Endothelial cell of umbilical vein (primary cell): Measurements from ENCODE around the gene MAST4. TPM values are rescaled to one million over a fixed set of nuclear protein-coding genes. Genes with fewer than 3 reads are reported as not detected.

Experiments
- BruUV-seq: library from RNA; stranded (reverse); fragments of 400-500 nt; replicated peaks from 2 replicates; lab custom pipeline; 2021; lab: Mats Ljungman, UMichigan
- CTCF ChIA-PET: fragments of 300-600, 350-600 bp; sonication (Branson Sonifier 250); formaldehyde crosslinking; loops from one replicate; lab custom pipeline; 2021; ENCODE audit warnings: antibody characterized with exemption, inconsistent platforms; lab: Charles Lee
- POLR2A ChIA-PET: fragments of 300-600, 350-600 bp; sonication (Branson Sonifier 250); formaldehyde crosslinking; loops from one replicate; lab custom pipeline; 2021; ENCODE audit warnings: antibody characterized with exemption, inconsistent platforms; lab: Charles Lee
- DNase-seq: peaks from one replicate; pipeline ENCODE4 v3.0.0-alpha.2; 2011; ENCODE audit warnings: low read depth, low spot score
- FAIRE-seq: peaks from 2 replicates; lab custom pipeline; 2011; peaks lifted over from hg19 to GRCh38; lab: Jason Lieb, UNC
- H2AFZ ChIP-seq: 2 replicates; pipeline ENCODE4 v1.6.0; 2012; ENCODE audit warnings: low read depth, low read length, control low read depth, inconsistent platforms
- H3K27ac ChIP-seq: 2 replicates; pipeline ENCODE4 v1.5.1; 2011; ENCODE audit warnings: low read depth, mild to moderate bottlenecking, control low read depth, low read length, moderate library complexity; ENCODE audit not compliant: insufficient read depth
- H3K27me3 ChIP-seq, 2 experiments: 2 replicates each; pipeline versions ENCODE4 v1.6.0 to v1.6.1; 2011; ENCODE audit warnings: low read length in 2 of 2, mixed read lengths in 1 of 2; ENCODE audit not compliant: control insufficient read depth in 2 of 2, insufficient read depth in 2 of 2
- H3K36me3 ChIP-seq, 2 experiments: 2 replicates in 1 of 2; 3 replicates in 1 of 2; pipeline ENCODE4 v1.5.1; 2011; ENCODE audit warnings: low read length in 2 of 2, mild to moderate bottlenecking in 1 of 2, moderate library complexity in 1 of 2; ENCODE audit not compliant: control insufficient read depth in 2 of 2, insufficient read depth in 2 of 2; ENCODE audit errors: extremely low read depth in 1 of 2
- H3K4me1 ChIP-seq: 3 replicates; pipeline ENCODE4 v1.5.1; 2011; ENCODE audit warnings: mild to moderate bottlenecking, low read length; ENCODE audit not compliant: control insufficient read depth, insufficient read depth; ENCODE audit errors: extremely low read depth
- H3K4me2 ChIP-seq: 2 replicates; pipeline ENCODE4 v1.6.1; 2011; ENCODE audit warnings: low read length, control low read depth, mixed read lengths; ENCODE audit not compliant: insufficient read depth
- H3K4me3 ChIP-seq, 3 experiments: fragments of 200-600 bp in 1 of 3; sonication (generic), shearing (Covaris generic) in 1 of 3; replicated peaks in 1 of 3; 2 replicates each; pipeline ENCODE4 v1.5.1; 2011 to 2016; ENCODE audit warnings: control low read depth in 3 of 3, low read length in 3 of 3, mild to moderate bottlenecking in 2 of 3, inconsistent platforms in 1 of 3, low read depth in 1 of 3, moderate library complexity in 1 of 3; ENCODE audit not compliant: insufficient read depth in 1 of 3
- H3K79me2 ChIP-seq: 2 replicates; pipeline ENCODE4 v1.6.0; 2012; ENCODE audit warnings: low read length, inconsistent platforms; ENCODE audit not compliant: control insufficient read depth, insufficient read depth
- H3K9ac ChIP-seq: replicated peaks from 2 replicates; pipeline ENCODE3; 2011; ENCODE audit warnings: low read length, control low read depth; ENCODE audit not compliant: insufficient read depth; ENCODE audit errors: extremely low read depth
- H3K9me1 ChIP-seq: replicated peaks from 3 replicates; pipeline ENCODE4 v1.6.0; 2011; ENCODE audit warnings: mild to moderate bottlenecking, low read length; ENCODE audit not compliant: control insufficient read depth, insufficient read depth; ENCODE audit errors: extremely low read depth
- H3K9me3 ChIP-seq: replicated peaks from 2 replicates; pipeline ENCODE4 v1.5.1; 2012; ENCODE audit warnings: low read length, inconsistent platforms; ENCODE audit not compliant: control insufficient read depth, insufficient read depth
- H4K20me1 ChIP-seq: replicated peaks from 2 replicates; pipeline ENCODE3; 2011; ENCODE audit warnings: mild to moderate bottlenecking, low read length; ENCODE audit not compliant: control insufficient read depth, insufficient read depth; ENCODE audit errors: extremely low read depth
- CTCF ChIP-seq, 2 donors: IDR thresholded peaks; 1 replicate in 1 of 2; 2 replicates in 1 of 2; pipeline ENCODE4 v1.5.1; 2011; ENCODE audit warnings: low read length in 2 of 2, mild to moderate bottlenecking in 2 of 2, moderate library complexity in 2 of 2, control low read depth in 1 of 2, inconsistent platforms in 1 of 2, low read depth in 1 of 2; ENCODE audit not compliant: insufficient read depth in 1 of 2; ENCODE audit errors: extremely low read depth in 1 of 2
- EZH2 ChIP-seq: IDR thresholded peaks from 2 replicates; pipeline ENCODE4 v1.6.1; 2012; ENCODE audit warnings: borderline replicate concordance, low read depth, mild to moderate bottlenecking, moderate library complexity, low read length, inconsistent platforms; ENCODE audit not compliant: severe bottlenecking
- FOS ChIP-seq: IDR thresholded peaks from 2 replicates; pipeline ENCODE4 v1.6.1; 2011; ENCODE audit warnings: mild to moderate bottlenecking, low read length, moderate library complexity, borderline replicate concordance; ENCODE audit not compliant: insufficient read depth
- GATA2 ChIP-seq: IDR thresholded peaks from 2 replicates; pipeline ENCODE4 v1.7.0; 2011; ENCODE audit warnings: low read depth, mild to moderate bottlenecking, moderate library complexity, mixed read lengths, low read length; ENCODE audit not compliant: insufficient read length, insufficient read depth
- JUN ChIP-seq: IDR thresholded peaks from 2 replicates; pipeline ENCODE4 v1.6.1; 2011; ENCODE audit warnings: borderline replicate concordance, low read depth; ENCODE audit not compliant: insufficient read length, insufficient read depth
- MYC ChIP-seq: IDR thresholded peaks from one replicate; pipeline ENCODE4 v1.6.1; 2011; ENCODE audit warnings: mild to moderate bottlenecking, low read depth, low read length
- POLR2A ChIP-seq: IDR thresholded peaks from 2 replicates; pipeline ENCODE4 v1.6.1; 2012; ENCODE audit warnings: low read depth, mild to moderate bottlenecking, control low read depth, low read length
- POLR2AphosphoS5 ChIP-seq: IDR thresholded peaks from 2 replicates; pipeline ENCODE4 v1.6.1; 2012; ENCODE audit warnings: low read depth, mild to moderate bottlenecking, control low read depth, low read length, moderate library complexity; ENCODE audit not compliant: insufficient read depth
- dilution Hi-C: fragments of 300-500 bp; cut with MboI; formaldehyde crosslinking; loops from one replicate; pipeline ENCODE4 v1.15.0; 2019; ENCODE audit warnings: low sequenced_read_pairs; ENCODE audit not compliant: extremely low pct_ligation_motif_present
- intact Hi-C: fragments of 100-400 bp; cut with micrococcal nuclease; formaldehyde crosslinking; loops from one replicate; pipeline ENCODE4 v1.10.0; 2022
- polyA plus RNA-seq, 4 experiments: library from polyadenylated mRNA; depleted of rRNA in 3 of 4; stranded (reverse) in 3 of 4; unstranded in 1 of 4; fragments of >200 nt; gene quantifications; 2 replicates each; pipeline versions ENCODE4 v1.2.1 to v1.2.3, GENCODE V29; 2011 to 2012; ENCODE audit warnings: missing spikeins in 1 of 4
- total RNA-seq: library from RNA; stranded (reverse); gene quantifications from 2 replicates; pipeline ENCODE4 v1.2.3, GENCODE V29; 2021
- TF ChIP-seq, protein P1 (sequence below): IDR thresholded peaks from 2 replicates; pipeline ENCODE4 v1.6.1; 2011; ENCODE audit not compliant: insufficient read depth, insufficient read length

Gene MAST4
- total and polyA plus RNA-seq, 2 donors (not counting 3 experiments of a cell fraction or from before 2014, with no cell fraction given) = 40.2 to 116 TPM

GRCh38 chr5:66680221-66680620 is 84.0 kb downstream of the MAST4 start:
- Histone ChIP-seq H3K27me3 (peaks cover 4 to 9% of the 10 kb centered on the region in 2 experiments), H3K36me3 (no peaks in the 10 kb centered on the region), H3K27ac (no peak overlapping the region), H3K4me3 (no peak overlapping the region), H4K20me1 (no peaks in the 10 kb centered on the region), H3K9ac (no peak overlapping the region), H3K4me2 (no peak overlapping the region), H3K9me1 (no peaks in the 10 kb centered on the region), H2AFZ (no peak overlapping the region), H3K9me3 (no peaks in the 10 kb centered on the region), H3K4me1 (no peaks in the 10 kb centered on the region), H3K79me2 (no peaks in the 10 kb centered on the region)
- ChIA-PET POLR2A (no interaction called here), CTCF (interaction anchor here (1.3 kb wide), 1 partner anchor 374 kb away, joined by 4 read pairs; no protein-coding TSS in a partner anchor)
- FAIRE-seq (no peak), DNase-seq (no peak)
- BruUV-seq = no TSS peak
- dilution Hi-C loops = no loop called here
- no peak for TF ChIP-seq MYC
- no peak for TF ChIP-seq POLR2A
- no peak for TF ChIP-seq FOS
- no peak for TF ChIP-seq GATA2
- no peak for TF ChIP-seq JUN
- TF ChIP-seq, protein P1, sequence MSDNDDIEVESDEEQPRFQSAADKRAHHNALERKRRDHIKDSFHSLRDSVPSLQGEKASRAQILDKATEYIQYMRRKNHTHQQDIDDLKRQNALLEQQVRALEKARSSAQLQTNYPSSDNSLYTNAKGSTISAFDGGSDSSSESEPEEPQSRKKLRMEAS = no peak
- no peak for TF ChIP-seq EZH2
- no peak for TF ChIP-seq POLR2AphosphoS5
- TF ChIP-seq CTCF (IDR thresholded peaks at IDR 0.05; ENCODE audit: extremely low read depth in 1 of 2, insufficient read depth in 1 of 2, low read depth in 1 of 2, low read length in 2 of 2) = no peak
- intact Hi-C loops = no loop called here
